ENCODE measurements around the gene ITPK1. TPM values are rescaled to one million over a fixed set of nuclear protein-coding genes. Genes with fewer than 3 reads are reported as not detected.
A peak's percentile ranks its signal among the peaks of the same experiment; 100 is the strongest.

Gene ITPK1
- total RNA-seq, 4 donors from 2014 or later, result 43.9 to 56.1 (median 44.5) TPM

DNA sequence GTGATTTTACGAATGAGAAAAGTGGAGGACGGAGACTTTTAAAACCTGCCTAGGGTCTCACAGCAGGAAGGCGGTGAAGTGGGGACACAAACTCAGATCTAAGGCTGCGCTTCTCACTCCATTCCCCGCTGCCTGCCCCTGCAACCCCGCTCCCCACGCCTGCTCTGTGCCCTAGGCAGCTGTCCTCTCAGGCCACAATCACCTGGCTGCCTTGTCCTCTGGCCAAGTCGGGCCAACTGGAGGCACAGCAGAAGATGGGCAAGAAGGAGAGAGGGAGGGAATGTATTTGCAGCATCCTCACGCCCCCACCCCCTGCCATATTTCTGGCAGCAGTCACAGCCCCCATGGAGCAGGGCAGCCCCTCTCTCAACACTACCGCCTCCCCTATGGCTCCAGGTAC, 97.8 kb downstream of the ITPK1 start:
- Histone ChIP-seq H3K27ac (peak overlapping the region in 2 of 3 donors; percentile 63 to 79), H3K4me1 (peaks cover 22 to 53% of the 10 kb centered on the region in 2 donors), H3K27me3 (no peaks in the 10 kb centered on the region), H3K36me3 (no peaks in the 10 kb centered on the region), H3K9me3 (no peaks in the 10 kb centered on the region), H3K4me3 (replicated peaks in 1 of 3) (no peak overlapping the region)
- DNase-seq, result no peak
- TF ChIP-seq POLR2A (IDR thresholded peaks at IDR 0.05) (no peak), CTCF (IDR thresholded peaks at IDR 0.05) (no peak)
- 92 to 94% methylated on average over 10 of the region's 10 CpGs for WGBS, 2 donors
- intact Hi-C loops (cut with DNase I), result no loop called here

- peaks cover 22 to 58% of the 10 kb centered on the region in 2 donors for H3K4me1 ChIP-seq
- H3K9me3 ChIP-seq, result no peaks in the 10 kb centered on the region
- no peak overlapping the region for H3K4me3 ChIP-seq (replicated peaks in 1 of 3)
- no peaks in the 10 kb centered on the region for H3K36me3 ChIP-seq
- peak overlapping the region; percentile 63 to 79 (median 72) for H3K27ac ChIP-seq
- no peaks in the 10 kb centered on the region for H3K27me3 ChIP-seq
- intact Hi-C loops (cut with DNase I), result no loop called here
- WGBS, 2 donors, result 56 to 60% methylated on average over 11 to 17 of the region's 17 CpGs
- TF ChIP-seq CTCF (IDR thresholded peaks at IDR 0.05) (no peak), POLR2A (IDR thresholded peaks at IDR 0.05) (peak in 1 of 2 donors; percentile 11)
- DNase-seq, result peak; percentile 88 to 89
Observed at GRCh38 chr14:93017301-93017797, 98.4 kb downstream of the ITPK1 start.

- no peak overlapping the region for H3K4me3 ChIP-seq (replicated peaks in 1 of 3)
- no peaks in the 10 kb centered on the region for H3K27me3 ChIP-seq
- H3K36me3 ChIP-seq, result no peaks in the 10 kb centered on the region
- H3K9me3 ChIP-seq, result no peaks in the 10 kb centered on the region
- peaks cover 22 to 68% of the 10 kb centered on the region in 2 donors for H3K4me1 ChIP-seq
- H3K27ac ChIP-seq, result peak overlapping the region; percentile 63 to 79 (median 72)
- intact Hi-C loops (cut with DNase I), result no loop called here
- 51 to 67% methylated on average over 7 to 16 of the region's 18 CpGs for WGBS, 2 donors
- peak in 1 of 6 experiments; percentile 5 for TF ChIP-seq CTCF (IDR thresholded peaks at IDR 0.05)
- TF ChIP-seq POLR2A (IDR thresholded peaks at IDR 0.05), result no peak
- peak; percentile 82 to 89 for DNase-seq
Observed at GRCh38 chr14:93016275-93016845, 99.4 kb downstream of the ITPK1 start.

DNA sequence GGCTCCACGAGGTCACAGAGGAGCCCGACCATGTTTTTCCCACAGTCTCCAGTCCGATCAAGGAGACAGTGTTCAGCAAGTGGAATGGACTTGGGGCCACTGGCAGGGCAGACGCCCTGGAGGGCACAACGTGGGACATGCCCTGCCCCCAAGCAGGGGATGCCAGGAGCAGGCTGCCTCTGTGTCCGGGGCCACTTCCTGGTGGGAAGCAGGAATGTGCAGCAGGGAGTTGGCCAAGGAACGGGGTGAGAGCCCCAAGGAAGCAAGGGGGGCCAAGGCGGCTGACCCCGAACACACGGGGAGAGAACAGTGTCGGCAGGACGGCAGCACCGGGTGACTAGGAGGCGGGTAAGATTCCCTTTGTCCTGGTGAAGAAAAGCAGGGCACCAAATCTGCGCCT, 100.2 kb downstream of the ITPK1 start:
- intact Hi-C loops (cut with DNase I), result no loop called here
- Histone ChIP-seq H3K27ac (peak overlapping the region in 1 of 3 donors; percentile 63), H3K4me1 (peaks cover 29 to 77% of the 10 kb centered on the region in 2 donors), H3K36me3 (no peaks in the 10 kb centered on the region), H3K9me3 (no peaks in the 10 kb centered on the region), H3K4me3 (replicated peaks in 1 of 3) (no peak overlapping the region), H3K27me3 (no peaks in the 10 kb centered on the region)
- WGBS, 2 donors, result 88 to 92% methylated on average over 15 of the region's 15 CpGs
- TF ChIP-seq POLR2A (IDR thresholded peaks at IDR 0.05) (no peak), CTCF (IDR thresholded peaks at IDR 0.05) (no peak)
- DNase-seq, result no peak

DNA sequence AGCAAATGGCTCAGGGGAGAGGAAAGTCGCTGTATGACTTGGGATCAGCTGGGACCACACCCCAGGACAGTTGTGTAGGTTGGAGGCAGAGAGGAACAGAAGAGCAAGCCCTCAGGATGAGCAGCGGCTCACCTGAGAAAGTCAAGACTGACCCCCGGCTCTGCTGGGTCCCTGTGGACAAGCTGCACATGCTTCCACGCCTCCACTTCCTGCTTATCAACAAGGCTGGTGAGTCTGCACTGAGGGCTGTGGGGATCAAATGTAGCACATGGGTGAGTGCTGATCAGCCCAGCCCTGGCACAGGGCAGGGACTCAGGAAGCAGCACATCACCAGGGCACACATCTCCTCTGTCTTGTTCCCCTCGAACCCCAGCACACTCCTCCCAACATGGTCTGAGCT, 100.7 kb downstream of the ITPK1 start:
- no peaks in the 10 kb centered on the region for H3K27me3 ChIP-seq
- peaks cover 33 to 81% of the 10 kb centered on the region in 2 donors for H3K4me1 ChIP-seq
- H3K9me3 ChIP-seq, result no peaks in the 10 kb centered on the region
- WGBS, 2 donors, result 91 to 100% methylated on average over 3 to 5 of the region's 5 CpGs
- TF ChIP-seq CTCF (IDR thresholded peaks at IDR 0.05) (no peak), POLR2A (IDR thresholded peaks at IDR 0.05) (no peak)
- H3K4me3 ChIP-seq (replicated peaks in 1 of 3), result no peak overlapping the region
- H3K27ac ChIP-seq, result peak overlapping the region in 1 of 3 donors; percentile 63
- DNase-seq, result no peak
- no peaks in the 10 kb centered on the region for H3K36me3 ChIP-seq
- intact Hi-C loops (cut with DNase I), result no loop called here

All from thyroid gland (tissue), 4 donors.